ENCODE data around the gene CIC. TPM values are rescaled to one million over a fixed set of nuclear protein-coding genes. Genes with fewer than 3 reads are reported as not detected.

CIC gene
- total RNA-seq, 4 donors from 2014 or later = 40.5 to 72.8 (median 67.2) TPM

DNA sequence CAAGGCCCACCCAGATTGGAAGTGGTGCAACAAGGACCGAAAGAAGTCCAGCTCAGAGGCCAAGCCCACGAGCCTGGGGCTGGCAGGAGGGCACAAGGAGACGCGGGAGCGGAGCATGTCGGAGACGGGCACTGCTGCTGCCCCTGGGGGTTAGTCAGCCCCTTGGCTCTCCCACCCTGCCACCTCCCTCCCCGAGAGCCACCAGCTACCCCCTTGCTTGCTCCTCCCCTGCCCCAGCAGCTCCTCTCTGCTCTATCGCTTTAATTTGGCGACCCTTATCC, 18.7 kb downstream of the CIC start:
- TF ChIP-seq, protein P1, sequence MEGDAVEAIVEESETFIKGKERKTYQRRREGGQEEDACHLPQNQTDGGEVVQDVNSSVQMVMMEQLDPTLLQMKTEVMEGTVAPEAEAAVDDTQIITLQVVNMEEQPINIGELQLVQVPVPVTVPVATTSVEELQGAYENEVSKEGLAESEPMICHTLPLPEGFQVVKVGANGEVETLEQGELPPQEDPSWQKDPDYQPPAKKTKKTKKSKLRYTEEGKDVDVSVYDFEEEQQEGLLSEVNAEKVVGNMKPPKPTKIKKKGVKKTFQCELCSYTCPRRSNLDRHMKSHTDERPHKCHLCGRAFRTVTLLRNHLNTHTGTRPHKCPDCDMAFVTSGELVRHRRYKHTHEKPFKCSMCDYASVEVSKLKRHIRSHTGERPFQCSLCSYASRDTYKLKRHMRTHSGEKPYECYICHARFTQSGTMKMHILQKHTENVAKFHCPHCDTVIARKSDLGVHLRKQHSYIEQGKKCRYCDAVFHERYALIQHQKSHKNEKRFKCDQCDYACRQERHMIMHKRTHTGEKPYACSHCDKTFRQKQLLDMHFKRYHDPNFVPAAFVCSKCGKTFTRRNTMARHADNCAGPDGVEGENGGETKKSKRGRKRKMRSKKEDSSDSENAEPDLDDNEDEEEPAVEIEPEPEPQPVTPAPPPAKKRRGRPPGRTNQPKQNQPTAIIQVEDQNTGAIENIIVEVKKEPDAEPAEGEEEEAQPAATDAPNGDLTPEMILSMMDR (IDR thresholded peaks at IDR 0.05) = no peak
- TF ChIP-seq POLR2A (IDR thresholded peaks at IDR 0.05) = no peak
- no peak overlapping the region for H3K27ac ChIP-seq
- peaks cover 0 to 62% (median 0%) of the 10 kb centered on the region in 3 donors for H3K36me3 ChIP-seq
- peak in 1 of 3 donors; percentile 40 for DNase-seq
- H3K4me3 ChIP-seq = no peak overlapping the region
- H3K27me3 ChIP-seq = no peaks in the 10 kb centered on the region
- no peaks in the 10 kb centered on the region for H3K9me3 ChIP-seq
- peaks cover 2 to 40% (median 19%) of the 10 kb centered on the region in 4 donors for H3K4me1 ChIP-seq

DNA sequence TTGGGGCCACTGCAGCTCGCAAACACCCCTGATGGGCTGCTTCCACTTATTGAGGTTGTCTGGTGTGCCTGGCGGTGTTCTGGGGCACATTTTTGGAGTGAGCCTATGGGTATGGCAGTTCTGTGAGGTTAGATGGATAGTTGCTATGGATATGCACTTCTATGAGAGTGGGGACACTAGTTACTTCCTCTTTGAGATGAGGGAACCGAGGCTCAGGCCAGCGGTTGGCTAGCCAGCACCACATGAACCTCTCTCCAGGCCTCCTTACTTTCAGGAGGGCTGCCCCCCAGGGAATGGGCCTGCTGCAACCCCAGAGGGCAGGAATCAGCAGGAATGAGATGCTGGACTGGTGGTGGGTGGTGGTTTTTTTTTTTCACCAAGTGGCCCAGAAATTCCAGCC, 19.3 kb downstream of the CIC start:
- H3K4me1 ChIP-seq = peaks cover 0 to 34% (median 16%) of the 10 kb centered on the region in 4 donors
- H3K4me3 ChIP-seq = no peak overlapping the region
- no peaks in the 10 kb centered on the region for H3K27me3 ChIP-seq
- H3K9me3 ChIP-seq = no peaks in the 10 kb centered on the region
- no peak for TF ChIP-seq POLR2A (IDR thresholded peaks at IDR 0.05)
- TF ChIP-seq, protein P1 (IDR thresholded peaks at IDR 0.05) = no peak
- no peak overlapping the region for H3K27ac ChIP-seq
- peaks cover 0 to 69% (median 0%) of the 10 kb centered on the region in 3 donors for H3K36me3 ChIP-seq
- DNase-seq = no peak

DNA sequence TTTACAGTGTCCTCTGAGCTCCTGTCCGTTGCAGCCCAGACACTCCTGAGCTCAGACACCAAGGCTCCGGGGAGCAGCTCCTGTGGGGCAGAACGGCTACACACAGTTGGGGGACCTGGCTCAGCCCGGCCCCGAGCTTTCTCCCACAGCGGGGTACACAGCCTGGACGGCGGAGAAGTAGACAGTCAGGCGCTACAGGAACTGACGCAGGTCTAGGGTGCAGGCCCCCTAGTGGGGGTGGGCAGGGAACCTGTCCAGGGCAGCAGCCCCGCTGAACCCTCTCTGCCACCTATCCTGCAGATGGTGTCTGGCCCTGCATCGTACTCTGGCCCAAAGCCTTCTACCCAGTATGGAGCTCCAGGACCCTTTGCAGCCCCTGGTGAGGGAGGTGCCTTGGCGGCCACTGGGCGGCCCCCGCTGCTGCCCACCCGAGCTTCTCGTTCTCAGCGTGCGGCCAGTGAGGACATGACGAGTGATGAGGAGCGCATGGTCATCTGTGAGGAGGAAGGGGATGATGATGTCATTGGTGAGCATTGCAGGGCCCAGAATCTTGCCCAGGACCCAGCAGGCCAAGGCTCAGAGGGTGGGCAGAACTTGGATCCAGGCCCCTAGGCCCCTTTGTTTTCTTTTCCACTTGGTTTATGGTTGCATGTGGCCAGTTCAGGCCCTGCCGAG, 20.0 kb downstream of the CIC start:
- TF ChIP-seq POLR2A (IDR thresholded peaks at IDR 0.05) = no peak
- TF ChIP-seq, protein P1 (IDR thresholded peaks at IDR 0.05) = no peak
- H3K27me3 ChIP-seq = no peaks in the 10 kb centered on the region
- H3K4me1 ChIP-seq = peaks cover 0 to 34% (median 16%) of the 10 kb centered on the region in 4 donors
- peaks cover 0 to 74% (median 0%) of the 10 kb centered on the region in 3 donors for H3K36me3 ChIP-seq
- no peaks in the 10 kb centered on the region for H3K9me3 ChIP-seq
- H3K4me3 ChIP-seq = no peak overlapping the region
- no peak for DNase-seq
- H3K27ac ChIP-seq = no peak overlapping the region

DNA sequence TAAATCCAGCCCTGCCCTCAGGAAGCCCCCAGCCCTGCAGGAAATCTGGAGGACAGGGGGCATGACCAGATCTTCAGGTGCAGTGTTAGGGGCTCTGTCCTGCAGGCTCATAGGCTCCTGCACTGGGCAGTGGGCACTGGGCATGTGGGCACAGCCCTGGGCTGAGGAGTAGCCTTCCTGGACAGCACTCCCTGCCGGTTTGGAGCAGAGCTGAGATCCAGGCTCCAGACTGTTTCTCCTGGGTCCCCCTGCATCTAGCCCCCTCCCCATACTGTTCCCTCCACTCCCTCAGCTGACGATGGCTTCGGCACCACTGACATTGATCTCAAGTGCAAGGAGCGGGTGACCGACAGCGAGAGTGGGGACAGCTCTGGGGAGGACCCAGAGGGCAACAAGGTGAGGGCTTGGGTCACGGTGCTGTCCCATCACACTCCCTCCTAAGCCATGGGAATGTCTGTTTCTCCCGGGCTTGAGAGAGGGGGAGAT, 20.5 kb downstream of the CIC start:
- H3K4me1 ChIP-seq = peaks cover 0 to 32% (median 16%) of the 10 kb centered on the region in 4 donors
- no peak for DNase-seq
- H3K9me3 ChIP-seq = no peaks in the 10 kb centered on the region
- TF ChIP-seq POLR2A (IDR thresholded peaks at IDR 0.05) = no peak
- TF ChIP-seq, protein P1 (IDR thresholded peaks at IDR 0.05) = no peak
- H3K27ac ChIP-seq = no peak overlapping the region
- H3K36me3 ChIP-seq = peaks cover 0 to 80% (median 0%) of the 10 kb centered on the region in 3 donors
- H3K4me3 ChIP-seq = no peak overlapping the region
- H3K27me3 ChIP-seq = no peaks in the 10 kb centered on the region

DNA sequence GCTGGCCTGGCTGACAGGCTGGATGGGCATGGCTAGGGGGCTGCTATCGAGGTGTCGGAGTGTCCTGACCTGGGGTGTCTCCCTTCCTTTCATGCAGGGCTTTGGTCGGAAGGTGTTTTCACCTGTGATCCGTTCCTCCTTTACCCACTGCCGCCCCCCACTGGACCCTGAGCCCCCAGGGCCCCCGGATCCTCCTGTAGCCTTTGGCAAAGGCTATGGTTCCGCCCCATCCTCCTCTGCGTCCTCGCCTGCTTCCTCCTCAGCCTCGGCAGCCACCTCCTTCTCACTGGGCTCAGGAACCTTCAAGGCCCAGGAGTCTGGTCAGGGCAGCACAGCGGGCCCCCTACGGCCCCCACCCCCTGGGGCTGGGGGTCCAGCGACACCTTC, 21.1 kb downstream of the CIC start:
- Histone ChIP-seq H3K27me3 (no peaks in the 10 kb centered on the region), H3K4me3 (no peak overlapping the region), H3K36me3 (peaks cover 0 to 85% (median 0%) of the 10 kb centered on the region in 3 donors), H3K27ac (no peak overlapping the region), H3K4me1 (peaks cover 0 to 27% (median 12%) of the 10 kb centered on the region in 4 donors), H3K9me3 (no peaks in the 10 kb centered on the region)
- no peak for DNase-seq
- no peak for TF ChIP-seq POLR2A (IDR thresholded peaks at IDR 0.05)
- TF ChIP-seq, protein P1 (IDR thresholded peaks at IDR 0.05) = no peak
